KMS-11 (cell line): ENCODE results near the gene TENM3.

Experiments used
- H2AFZ ChIP-seq: fragments of 200-600 bp; sonication (generic); 2 replicates; pipeline ENCODE4 v1.6.1; 2016; ENCODE audit warnings: antibody characterized with exemption, mixed run types, low read depth
- H3K27ac ChIP-seq: fragments of 200-600 bp; sonication (generic); 2 replicates; pipeline ENCODE4 v1.6.1; 2016; ENCODE audit warnings: mild to moderate bottlenecking, mixed run types
- H3K27me3 ChIP-seq: fragments of 200-600 bp; sonication (generic); 2 replicates; pipeline ENCODE4 v1.6.1; 2017; ENCODE audit warnings: mild to moderate bottlenecking, low read depth, mixed run types, moderate library complexity; ENCODE audit not compliant: insufficient read depth
- H3K36me3 ChIP-seq: fragments of 200-600 bp; sonication (generic); 2 replicates; pipeline ENCODE4 v1.6.1; 2017; ENCODE audit warnings: mild to moderate bottlenecking, mixed run types; ENCODE audit not compliant: insufficient read depth
- H3K4me1 ChIP-seq: fragments of 200-600 bp; sonication (generic); 2 replicates; pipeline ENCODE4 v1.6.1; 2016; ENCODE audit warnings: mild to moderate bottlenecking, low read depth, mixed run types; ENCODE audit not compliant: poor library complexity, severe bottlenecking
- H3K4me2 ChIP-seq: fragments of 200-600 bp; sonication (generic); 2 replicates; pipeline ENCODE4 v1.7.0; 2016; ENCODE audit warnings: mild to moderate bottlenecking, mixed run types
- H3K4me3 ChIP-seq: fragments of 200-600 bp; sonication (generic); IDR thresholded peaks from 2 replicates; pipeline ENCODE4 v1.6.1; 2017; ENCODE audit warnings: low read depth, low read length, mixed read lengths; ENCODE audit not compliant: insufficient read depth
- H3K79me2 ChIP-seq: fragments of 200-600 bp; sonication (generic); 2 replicates; pipeline ENCODE4 v1.6.1; 2016; ENCODE audit warnings: low read depth, mixed run types; ENCODE audit not compliant: insufficient read depth
- H3K9ac ChIP-seq: fragments of 200-600 bp; sonication (generic); 2 replicates; pipeline ENCODE4 v1.6.1; 2016; ENCODE audit warnings: mild to moderate bottlenecking, mixed run types
- H4K20me1 ChIP-seq: fragments of 200-600 bp; sonication (generic); 2 replicates; pipeline ENCODE4 v1.6.1; 2016; ENCODE audit warnings: mild to moderate bottlenecking, mixed run types; ENCODE audit not compliant: insufficient read depth
- TF ChIP-seq, protein P1 (sequence below): fragments of 200-600 bp; sonication (generic); conservative IDR thresholded peaks from 2 replicates; pipeline ENCODE4 v1.6.1; 2017; ENCODE audit warnings: low read depth, mild to moderate bottlenecking, antibody characterized with exemption, low read length, moderate library complexity, mixed read lengths

Gene TENM3

DNA sequence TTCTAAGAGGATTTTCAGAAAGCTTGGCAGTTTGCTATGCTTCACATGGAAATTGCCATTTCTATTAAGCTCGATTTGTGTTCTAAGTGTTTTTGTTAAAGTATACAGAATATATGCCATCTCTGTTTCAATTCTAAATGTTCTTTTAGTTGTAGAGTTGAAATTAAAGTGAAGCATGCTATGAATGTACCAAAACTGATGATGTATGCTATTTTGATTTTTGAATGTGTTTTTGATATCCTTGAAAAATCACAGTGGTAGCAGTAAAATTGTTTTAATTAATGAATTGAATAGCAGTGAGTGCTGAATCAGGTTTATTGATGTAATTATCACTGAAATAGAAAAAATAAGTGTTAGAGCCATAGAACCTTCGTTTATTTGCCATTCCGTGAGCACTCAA, 110.9 kb downstream of the TENM3 start:
- no peak overlapping the region for H3K9ac ChIP-seq
- H3K27me3 ChIP-seq = no peaks in the 10 kb centered on the region
- H4K20me1 ChIP-seq = no peaks in the 10 kb centered on the region
- H3K4me1 ChIP-seq = no peaks in the 10 kb centered on the region
- H3K36me3 ChIP-seq = no peaks in the 10 kb centered on the region
- H3K4me3 ChIP-seq = no peak overlapping the region
- no peak overlapping the region for H3K4me2 ChIP-seq
- no peaks in the 10 kb centered on the region for H3K79me2 ChIP-seq
- no peak overlapping the region for H2AFZ ChIP-seq
- H3K27ac ChIP-seq = no peak overlapping the region
- TF ChIP-seq, protein P1, sequence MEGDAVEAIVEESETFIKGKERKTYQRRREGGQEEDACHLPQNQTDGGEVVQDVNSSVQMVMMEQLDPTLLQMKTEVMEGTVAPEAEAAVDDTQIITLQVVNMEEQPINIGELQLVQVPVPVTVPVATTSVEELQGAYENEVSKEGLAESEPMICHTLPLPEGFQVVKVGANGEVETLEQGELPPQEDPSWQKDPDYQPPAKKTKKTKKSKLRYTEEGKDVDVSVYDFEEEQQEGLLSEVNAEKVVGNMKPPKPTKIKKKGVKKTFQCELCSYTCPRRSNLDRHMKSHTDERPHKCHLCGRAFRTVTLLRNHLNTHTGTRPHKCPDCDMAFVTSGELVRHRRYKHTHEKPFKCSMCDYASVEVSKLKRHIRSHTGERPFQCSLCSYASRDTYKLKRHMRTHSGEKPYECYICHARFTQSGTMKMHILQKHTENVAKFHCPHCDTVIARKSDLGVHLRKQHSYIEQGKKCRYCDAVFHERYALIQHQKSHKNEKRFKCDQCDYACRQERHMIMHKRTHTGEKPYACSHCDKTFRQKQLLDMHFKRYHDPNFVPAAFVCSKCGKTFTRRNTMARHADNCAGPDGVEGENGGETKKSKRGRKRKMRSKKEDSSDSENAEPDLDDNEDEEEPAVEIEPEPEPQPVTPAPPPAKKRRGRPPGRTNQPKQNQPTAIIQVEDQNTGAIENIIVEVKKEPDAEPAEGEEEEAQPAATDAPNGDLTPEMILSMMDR = no peak

DNA sequence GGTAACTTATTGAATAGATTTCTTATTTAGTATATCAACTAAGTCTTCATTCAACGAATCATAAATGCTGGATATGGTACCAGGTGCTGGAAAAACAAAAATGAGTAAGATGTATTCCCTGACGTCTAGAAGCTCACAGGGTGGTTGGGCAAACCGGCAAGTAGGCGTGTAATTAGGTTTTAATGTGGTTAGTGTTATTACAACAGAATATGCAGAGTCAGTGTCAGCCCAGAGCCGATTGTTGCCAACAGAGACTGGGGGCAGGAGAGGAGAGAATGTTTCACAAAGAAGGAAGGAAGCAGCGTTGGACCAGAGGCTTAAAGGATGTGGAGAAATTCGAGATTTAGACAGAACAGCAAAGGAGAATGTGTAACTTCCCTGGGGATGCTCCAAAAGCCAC, 111.7 kb downstream of the TENM3 start:
- H3K4me3 ChIP-seq = no peak overlapping the region

DNA sequence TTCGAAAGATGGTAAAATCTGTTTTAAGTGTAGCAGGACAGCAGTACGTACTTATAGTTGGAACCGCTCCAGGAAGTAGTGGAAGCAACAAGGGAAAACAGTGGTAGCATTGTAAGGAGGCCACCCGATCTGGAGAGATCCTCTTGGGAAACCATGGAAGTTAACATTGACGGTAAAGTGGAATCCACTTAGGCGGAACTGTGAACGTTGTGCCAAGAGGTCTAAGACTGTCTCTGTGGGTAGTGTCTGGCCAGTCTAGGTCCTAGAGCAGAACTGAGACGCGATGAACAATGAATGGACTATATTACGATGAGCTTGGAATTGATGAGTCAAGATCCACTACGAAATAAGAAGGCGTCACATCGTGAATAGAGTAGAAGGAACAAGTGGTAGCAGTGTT, 124.0 kb downstream of the TENM3 start:
- Histone ChIP-seq H3K4me3 (no peak overlapping the region), H3K4me2 (no peak overlapping the region), H4K20me1 (no peaks in the 10 kb centered on the region), H3K79me2 (no peaks in the 10 kb centered on the region), H3K27me3 (no peaks in the 10 kb centered on the region), H2AFZ (no peak overlapping the region), H3K9ac (no peak overlapping the region), H3K27ac (no peak overlapping the region), H3K4me1 (no peaks in the 10 kb centered on the region), H3K36me3 (no peaks in the 10 kb centered on the region)
- TF ChIP-seq, protein P1 = no peak

More for the DNA sequence above, 111.7 kb downstream of the TENM3 start:
- no peak overlapping the region for H3K4me2 ChIP-seq
- no peaks in the 10 kb centered on the region for H3K27me3 ChIP-seq
- H2AFZ ChIP-seq = no peak overlapping the region
- TF ChIP-seq, protein P1 = no peak
- H3K36me3 ChIP-seq = no peaks in the 10 kb centered on the region
- H3K79me2 ChIP-seq = no peaks in the 10 kb centered on the region
- no peaks in the 10 kb centered on the region for H3K4me1 ChIP-seq
- H3K9ac ChIP-seq = no peak overlapping the region
- H3K27ac ChIP-seq = no peak overlapping the region
- H4K20me1 ChIP-seq = no peaks in the 10 kb centered on the region

DNA sequence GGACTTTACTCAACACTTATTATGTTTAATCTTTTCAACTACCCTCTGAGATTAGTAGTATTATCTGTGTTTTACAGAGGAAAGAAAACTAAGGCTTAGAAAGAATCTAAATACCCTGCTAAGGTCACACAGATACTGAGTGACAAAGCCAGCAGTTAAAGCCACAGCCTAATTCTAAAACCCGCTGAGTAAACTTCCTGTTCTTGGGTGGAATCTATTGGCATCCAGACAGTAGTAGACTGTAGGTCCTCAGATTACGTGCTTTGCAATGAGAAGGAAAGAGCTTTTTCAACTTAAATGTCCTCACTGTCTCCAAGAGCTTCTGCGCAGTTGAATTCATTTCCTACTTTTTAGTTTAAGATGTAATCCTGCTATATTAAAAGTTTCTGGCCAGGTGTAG, 126.0 kb downstream of the TENM3 start:
- Histone ChIP-seq H4K20me1 (no peaks in the 10 kb centered on the region), H3K27ac (no peak overlapping the region), H3K27me3 (no peaks in the 10 kb centered on the region), H3K4me3 (no peak overlapping the region), H2AFZ (no peak overlapping the region), H3K4me1 (no peaks in the 10 kb centered on the region), H3K9ac (no peak overlapping the region), H3K36me3 (no peaks in the 10 kb centered on the region), H3K4me2 (no peak overlapping the region), H3K79me2 (no peaks in the 10 kb centered on the region)
- TF ChIP-seq, protein P1 = no peak
